ENCODE results near the gene CTF1.

Gene CTF1

DNA sequence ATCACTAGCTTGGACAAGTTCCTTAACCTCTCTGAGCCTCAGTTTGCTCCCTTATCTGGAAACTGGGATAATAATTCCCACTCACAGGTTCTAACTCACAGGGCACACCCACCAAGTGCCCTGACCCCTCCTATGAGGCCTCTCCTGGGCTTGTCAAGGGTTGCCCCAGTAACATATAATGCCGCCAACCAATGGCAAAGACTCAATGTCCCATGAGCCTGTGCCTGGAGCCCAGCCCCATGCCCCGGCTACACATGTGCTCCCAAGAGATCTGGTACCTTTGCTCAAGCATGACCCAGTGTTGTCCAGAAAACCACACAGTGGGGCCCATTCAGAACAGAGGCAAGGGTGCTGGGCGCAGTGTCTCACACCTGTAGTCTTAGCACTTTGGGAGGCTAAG, 18.4 kb downstream of the CTF1 start:
- no peak overlapping the region for H3K14ac ChIP-seq (ENCODE audit: low read length)
- H4K12ac ChIP-seq (ENCODE audit: low read depth, low read length), result no peak overlapping the region
- peaks cover 7% of the 10 kb centered on the region for H3K9me3 ChIP-seq (ENCODE audit: insufficient read depth, low read depth, low read length)
- H3K9ac ChIP-seq (ENCODE audit: low read length), result no peak overlapping the region
- peaks cover 0 to 1% of the 10 kb centered on the region in 2 experiments for H3K4me1 ChIP-seq (ENCODE audit: control insufficient read depth in 1 of 2, insufficient read depth in 2 of 2, low read length in 2 of 2)
- H3K18ac ChIP-seq (ENCODE audit: low read length), result no peak overlapping the region
- H2BK5ac ChIP-seq (ENCODE audit: low read depth, low read length, poor library complexity), result no peak overlapping the region
- no peak overlapping the region for H2AFZ ChIP-seq (ENCODE audit: insufficient read depth, low read length, poor library complexity)
- no peak overlapping the region for H4K91ac ChIP-seq (ENCODE audit: low read depth, low read length)
- no peak overlapping the region for H4K8ac ChIP-seq (ENCODE audit: low read depth, low read length)
- no peaks in the 10 kb centered on the region for H3K79me1 ChIP-seq (ENCODE audit: low read length)
- H3K4me3 ChIP-seq (ENCODE audit: low read depth, low read length), result no peak overlapping the region
- H2BK120ac ChIP-seq (ENCODE audit: insufficient read depth, low read length, poor library complexity), result no peak overlapping the region
- H3K4ac ChIP-seq (ENCODE audit: low read depth, low read length), result no peak overlapping the region
- H3K27ac ChIP-seq (ENCODE audit: low read depth, low read length), result no peak overlapping the region
- no peaks in the 10 kb centered on the region for H3K27me3 ChIP-seq (ENCODE audit: insufficient read depth, low read length)
- no peak overlapping the region for H3K23ac ChIP-seq (ENCODE audit: low read length)
- no CpG with 5 or more reads among the region's 3 CpGs for WGBS (ENCODE audit: extremely low coverage, insufficient coverage, insufficient read length)
- DNase-seq, result no peak
- no peak overlapping the region for H2BK12ac ChIP-seq (ENCODE audit: low read length)
- H3K36me3 ChIP-seq (ENCODE audit: control insufficient read depth in 1 of 2, insufficient read depth in 2 of 2, low read length in 2 of 2), result no peaks in the 10 kb centered on the region
- no peak overlapping the region for H3K4me2 ChIP-seq (ENCODE audit: low read length)
- H3K79me2 ChIP-seq (ENCODE audit: control insufficient read depth, insufficient read depth, low read length, poor library complexity), result no peaks in the 10 kb centered on the region
- no peak overlapping the region for H2AK5ac ChIP-seq (ENCODE audit: low read length)

- H4K91ac ChIP-seq (ENCODE audit: low read depth, low read length), result no peak overlapping the region
- no peak overlapping the region for H2AK5ac ChIP-seq (ENCODE audit: low read length)
Measured at GRCh38 chr16:30918614-30919013, 22.2 kb downstream of the CTF1 start.

DNA sequence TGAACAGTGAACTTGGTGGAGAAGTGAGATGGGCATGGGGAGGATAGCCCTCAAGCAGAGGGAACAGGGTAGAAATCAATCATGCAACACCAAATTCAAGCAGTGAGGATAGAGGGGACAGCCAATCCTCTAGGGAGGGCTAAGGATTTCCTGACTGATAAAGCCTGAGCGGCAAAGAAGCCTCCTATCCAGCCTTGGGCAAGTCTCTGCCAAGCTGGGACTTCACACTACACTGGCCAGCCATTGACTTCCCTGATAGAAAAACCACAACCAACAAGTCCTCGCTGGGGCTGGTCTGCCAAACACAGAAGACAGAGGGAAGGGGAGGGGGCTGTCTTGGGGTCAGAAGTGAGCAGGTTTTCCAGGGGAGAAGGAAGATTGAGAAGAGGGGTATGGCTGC, 24.5 kb downstream of the CTF1 start:
- Histone ChIP-seq H2AK5ac (ENCODE audit: low read length) (no peak overlapping the region), H2BK12ac (ENCODE audit: low read length) (no peak overlapping the region), H3K4me1 (ENCODE audit: control insufficient read depth in 1 of 2, insufficient read depth in 2 of 2, low read length in 2 of 2) (peaks cover 4 to 6% of the 10 kb centered on the region in 2 experiments), H2BK5ac (ENCODE audit: low read depth, low read length, poor library complexity) (no peak overlapping the region), H3K23ac (ENCODE audit: low read length) (no peak overlapping the region), H3K79me2 (ENCODE audit: control insufficient read depth, insufficient read depth, low read length, poor library complexity) (peaks cover 9% of the 10 kb centered on the region), H3K27me3 (ENCODE audit: insufficient read depth, low read length) (no peaks in the 10 kb centered on the region), H3K4ac (ENCODE audit: low read depth, low read length) (no peak overlapping the region), H3K14ac (ENCODE audit: low read length) (no peak overlapping the region), H3K18ac (ENCODE audit: low read length) (no peak overlapping the region), H3K27ac (ENCODE audit: low read depth, low read length) (no peak overlapping the region), H3K9ac (ENCODE audit: low read length) (no peak overlapping the region), H3K79me1 (ENCODE audit: low read length) (peaks cover 17% of the 10 kb centered on the region), H2AFZ (ENCODE audit: insufficient read depth, low read length, poor library complexity) (no peak overlapping the region), H3K9me3 (ENCODE audit: insufficient read depth, low read depth, low read length) (no peaks in the 10 kb centered on the region), H3K4me3 (ENCODE audit: low read depth, low read length) (no peak overlapping the region), H4K12ac (ENCODE audit: low read depth, low read length) (no peak overlapping the region), H4K8ac (ENCODE audit: low read depth, low read length) (no peak overlapping the region), H3K36me3 (ENCODE audit: control insufficient read depth in 1 of 2, insufficient read depth in 2 of 2, low read length in 2 of 2) (peaks cover 5 to 6% of the 10 kb centered on the region in 2 experiments), H3K4me2 (ENCODE audit: low read length) (no peak overlapping the region), H4K91ac (ENCODE audit: low read depth, low read length) (no peak overlapping the region), H2BK120ac (ENCODE audit: insufficient read depth, low read length, poor library complexity) (no peak overlapping the region)
- no peak for DNase-seq
- no CpG with 5 or more reads among the region's 2 CpGs for WGBS (ENCODE audit: extremely low coverage, insufficient coverage, insufficient read length)

More at GRCh38 chr16:30918614-30919013, 22.2 kb downstream of the CTF1 start:
- DNase-seq, result no peak
- Histone ChIP-seq H3K4me3 (ENCODE audit: low read depth, low read length) (no peak overlapping the region), H2BK5ac (ENCODE audit: low read depth, low read length, poor library complexity) (no peak overlapping the region), H3K27me3 (ENCODE audit: insufficient read depth, low read length) (no peaks in the 10 kb centered on the region), H3K23ac (ENCODE audit: low read length) (no peak overlapping the region), H2AFZ (ENCODE audit: insufficient read depth, low read length, poor library complexity) (no peak overlapping the region), H3K4me1 (ENCODE audit: control insufficient read depth in 1 of 2, insufficient read depth in 2 of 2, low read length in 2 of 2) (peaks cover 0 to 1% of the 10 kb centered on the region in 2 experiments), H3K36me3 (ENCODE audit: control insufficient read depth in 1 of 2, insufficient read depth in 2 of 2, low read length in 2 of 2) (no peaks in the 10 kb centered on the region), H3K18ac (ENCODE audit: low read length) (no peak overlapping the region), H4K8ac (ENCODE audit: low read depth, low read length) (no peak overlapping the region), H4K12ac (ENCODE audit: low read depth, low read length) (no peak overlapping the region), H3K9me3 (ENCODE audit: insufficient read depth, low read depth, low read length) (peaks cover 2% of the 10 kb centered on the region), H3K4ac (ENCODE audit: low read depth, low read length) (no peak overlapping the region), H2BK120ac (ENCODE audit: insufficient read depth, low read length, poor library complexity) (no peak overlapping the region), H3K14ac (ENCODE audit: low read length) (no peak overlapping the region), H3K4me2 (ENCODE audit: low read length) (no peak overlapping the region), H3K79me1 (ENCODE audit: low read length) (peaks cover 12% of the 10 kb centered on the region), H2BK12ac (ENCODE audit: low read length) (no peak overlapping the region), H3K27ac (ENCODE audit: low read depth, low read length) (no peak overlapping the region), H3K79me2 (ENCODE audit: control insufficient read depth, insufficient read depth, low read length, poor library complexity) (peaks cover 5% of the 10 kb centered on the region), H3K9ac (ENCODE audit: low read length) (no peak overlapping the region)
- WGBS (ENCODE audit: extremely low coverage, insufficient coverage, insufficient read length), result no CpG with 5 or more reads among the region's 1 CpG

GRCh38 chr16:30921459-30921747, 25.0 kb downstream of the CTF1 start:
- H4K12ac ChIP-seq (ENCODE audit: low read depth, low read length), result no peak overlapping the region
- no peak overlapping the region for H3K4me3 ChIP-seq (ENCODE audit: low read depth, low read length)
- no CpG with 5 or more reads among the region's 6 CpGs for WGBS (ENCODE audit: extremely low coverage, insufficient coverage, insufficient read length)
- peaks cover 17% of the 10 kb centered on the region for H3K79me1 ChIP-seq (ENCODE audit: low read length)
- no peak overlapping the region for H3K9ac ChIP-seq (ENCODE audit: low read length)
- H3K79me2 ChIP-seq (ENCODE audit: control insufficient read depth, insufficient read depth, low read length, poor library complexity), result peaks cover 9% of the 10 kb centered on the region
- no peak overlapping the region for H3K4ac ChIP-seq (ENCODE audit: low read depth, low read length)
- no peak overlapping the region for H4K8ac ChIP-seq (ENCODE audit: low read depth, low read length)
- H2AFZ ChIP-seq (ENCODE audit: insufficient read depth, low read length, poor library complexity), result no peak overlapping the region
- peak overlapping the region; percentile 83 for H3K4me2 ChIP-seq (ENCODE audit: low read length)
- H3K4me1 ChIP-seq (ENCODE audit: control insufficient read depth in 1 of 2, insufficient read depth in 2 of 2, low read length in 2 of 2), result peaks cover 4 to 5% of the 10 kb centered on the region in 2 experiments
- no peaks in the 10 kb centered on the region for H3K27me3 ChIP-seq (ENCODE audit: insufficient read depth, low read length)
- H2AK5ac ChIP-seq (ENCODE audit: low read length), result no peak overlapping the region
- H3K23ac ChIP-seq (ENCODE audit: low read length), result no peak overlapping the region
- H4K91ac ChIP-seq (ENCODE audit: low read depth, low read length), result no peak overlapping the region
- H2BK5ac ChIP-seq (ENCODE audit: low read depth, low read length, poor library complexity), result no peak overlapping the region
- DNase-seq, result no peak
- H3K27ac ChIP-seq (ENCODE audit: low read depth, low read length), result no peak overlapping the region
- no peak overlapping the region for H2BK120ac ChIP-seq (ENCODE audit: insufficient read depth, low read length, poor library complexity)
- no peak overlapping the region for H2BK12ac ChIP-seq (ENCODE audit: low read length)
- H3K14ac ChIP-seq (ENCODE audit: low read length), result no peak overlapping the region
- no peaks in the 10 kb centered on the region for H3K9me3 ChIP-seq (ENCODE audit: insufficient read depth, low read depth, low read length)
- no peak overlapping the region for H3K18ac ChIP-seq (ENCODE audit: low read length)
- peaks cover 8 to 10% of the 10 kb centered on the region in 2 experiments for H3K36me3 ChIP-seq (ENCODE audit: control insufficient read depth in 1 of 2, insufficient read depth in 2 of 2, low read length in 2 of 2)
